H1 (cell line): Measurements from ENCODE around the gene GATD1. TPM values are rescaled to one million over a fixed set of nuclear protein-coding genes. Genes with fewer than 3 reads are reported as not detected.

ENCODE experiments used
- JUND ChIP-seq: IDR thresholded peaks from 2 replicates; pipeline ENCODE4 v1.6.1; 2011; ENCODE audit warnings: mild to moderate bottlenecking, improper control_type of control experiment, low read length
- polyA plus RNA-seq, 7 experiments: library from polyadenylated mRNA; depleted of rRNA in 3 of 7; stranded (reverse) in 5 of 7; unstranded in 2 of 7; fragments of >200 nt in 5 of 7; fragments of 200-250 nt in 2 of 7; gene quantifications; 1 replicate in 5 of 7; 2 replicates in 1 of 7; 4 replicates in 1 of 7; pipeline versions ENCODE4 v1.2.1 to v1.2.3, GENCODE V29; 2011 to 2013; ENCODE audit warnings: missing spikeins in 2 of 7, mixed read lengths in 2 of 7
- total RNA-seq: library from RNA; stranded (reverse); fragmentation: NEBNext Ultra II Directional; extraction: Animal tissue kit (Norgen Biotek cat#: 25700); gene quantifications from 2 replicates; pipeline ENCODE4 v1.2.1, GENCODE V29; 2021

The GATD1 gene
- total and polyA plus RNA-seq, 2 of the 8 experiments (the other 6 are each of a cell fraction or from before 2014, with no cell fraction given) = 47.5 to 54.8 TPM

DNA sequence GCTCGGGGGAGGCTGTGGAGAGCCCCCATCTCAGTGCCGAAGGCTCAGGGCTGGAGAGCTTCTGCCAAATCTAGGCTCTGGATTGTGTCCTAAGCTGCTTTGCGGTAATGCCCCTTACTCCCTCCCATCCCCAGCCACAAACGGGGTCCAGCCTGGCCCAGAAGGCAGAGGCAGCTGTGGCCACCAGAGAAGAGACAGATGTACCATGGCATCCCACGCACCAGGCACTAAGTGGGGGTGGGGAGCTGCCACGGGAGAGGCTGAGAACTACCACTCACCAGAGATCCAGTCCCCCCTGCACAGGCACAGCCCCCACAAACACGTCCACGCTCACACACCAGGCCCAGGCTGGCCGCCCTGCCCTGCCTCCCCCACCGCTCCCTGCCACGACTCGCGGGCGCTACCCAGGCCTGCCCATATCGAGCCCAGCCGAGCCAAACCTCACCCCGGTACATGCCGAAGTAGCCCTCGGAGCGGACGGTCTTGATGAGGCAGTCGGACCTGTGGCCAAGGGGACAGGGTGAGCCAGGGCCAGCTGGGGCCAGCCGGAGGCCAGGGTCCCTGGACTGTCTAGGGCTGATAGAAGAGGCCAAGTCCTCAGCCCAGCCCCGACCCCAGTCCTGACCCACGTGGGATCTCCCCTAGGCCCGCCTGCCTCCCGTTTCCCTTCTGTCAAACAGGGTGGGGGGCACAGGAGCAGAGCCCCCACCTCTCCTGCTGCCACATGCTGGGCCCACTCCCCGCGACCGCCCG is 16.9 kb upstream of the GATD1 start (continued):
- TF ChIP-seq JUND = no peak
